ENCODE data around the gene ABCA5.

- TF ChIP-seq CTCF (IDR thresholded peaks at IDR 0.05; ENCODE audit: low read depth, low read length) (no peak), POLR2A (IDR thresholded peaks at IDR 0.05; ENCODE audit: extremely low read depth, insufficient read length) (no peak)
- TF ChIP-seq, protein P1, sequence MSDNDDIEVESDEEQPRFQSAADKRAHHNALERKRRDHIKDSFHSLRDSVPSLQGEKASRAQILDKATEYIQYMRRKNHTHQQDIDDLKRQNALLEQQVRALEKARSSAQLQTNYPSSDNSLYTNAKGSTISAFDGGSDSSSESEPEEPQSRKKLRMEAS (IDR thresholded peaks at IDR 0.05; ENCODE audit: low read depth, low read length), result no peak
Measured at GRCh38 chr17:69275751-69276150, 51.2 kb downstream of the ABCA5 start.
